Left ventricle myocardium superior (tissue), 1 donor: ENCODE measurements around the gene TRAPPC12. TPM values are rescaled to one million over a fixed set of nuclear protein-coding genes. Genes with fewer than 3 reads are reported as not detected.

Experiments used
- ATAC-seq: fragments of 200-7000 bp; cut with Tn5 transposase; one replicate; pipeline ENCODE4 v1.9.1; 2020; ENCODE audit warnings: mild to moderate bottlenecking, moderate library complexity
- DNase-seq: peaks from one replicate; pipeline ENCODE4 v3.0.0-alpha.2; 2020
- intact Hi-C: fragments of 100-400 bp; cut with micrococcal nuclease; formaldehyde crosslinking; loops from one replicate; pipeline ENCODE4 v1.11.0; 2022
- total RNA-seq: library from RNA; stranded (reverse); fragmentation: NEBNext Ultra II Directional; extraction: Animal tissue kit (Norgen Biotek cat#: 25700); gene quantifications from one replicate; pipeline ENCODE4 v1.2.1, GENCODE V29; 2021
- donor health status: DM: no; HTN: yes; CAD: no; lungs with severe emphysema.

The TRAPPC12 gene
- total RNA-seq, 1 donor from 2014 or later, result 105 TPM

DNA sequence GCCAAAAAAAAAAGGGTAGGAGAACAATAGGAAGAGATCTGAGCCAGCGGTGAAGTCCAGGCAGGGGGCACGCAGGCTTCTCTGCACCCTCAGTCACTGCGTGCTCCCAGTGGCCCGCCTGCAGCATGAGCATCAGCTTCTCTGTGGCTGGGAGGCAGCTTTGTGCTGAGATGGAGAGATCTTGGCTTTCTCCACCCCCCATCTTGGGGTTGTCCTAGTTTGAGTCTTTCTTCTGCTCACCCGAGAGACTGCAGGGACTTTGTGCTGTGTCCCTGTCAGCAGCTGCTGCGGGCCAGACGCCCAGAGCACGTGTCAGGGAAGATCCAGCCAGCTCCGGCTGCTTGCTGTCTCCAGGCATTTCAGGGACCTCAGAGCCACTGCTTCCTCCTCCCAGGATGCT, 20.3 kb downstream of the TRAPPC12 start:
- intact Hi-C loops, result no loop called here
- peak; percentile 97 for ATAC-seq
- peak; percentile 83 for DNase-seq

DNA sequence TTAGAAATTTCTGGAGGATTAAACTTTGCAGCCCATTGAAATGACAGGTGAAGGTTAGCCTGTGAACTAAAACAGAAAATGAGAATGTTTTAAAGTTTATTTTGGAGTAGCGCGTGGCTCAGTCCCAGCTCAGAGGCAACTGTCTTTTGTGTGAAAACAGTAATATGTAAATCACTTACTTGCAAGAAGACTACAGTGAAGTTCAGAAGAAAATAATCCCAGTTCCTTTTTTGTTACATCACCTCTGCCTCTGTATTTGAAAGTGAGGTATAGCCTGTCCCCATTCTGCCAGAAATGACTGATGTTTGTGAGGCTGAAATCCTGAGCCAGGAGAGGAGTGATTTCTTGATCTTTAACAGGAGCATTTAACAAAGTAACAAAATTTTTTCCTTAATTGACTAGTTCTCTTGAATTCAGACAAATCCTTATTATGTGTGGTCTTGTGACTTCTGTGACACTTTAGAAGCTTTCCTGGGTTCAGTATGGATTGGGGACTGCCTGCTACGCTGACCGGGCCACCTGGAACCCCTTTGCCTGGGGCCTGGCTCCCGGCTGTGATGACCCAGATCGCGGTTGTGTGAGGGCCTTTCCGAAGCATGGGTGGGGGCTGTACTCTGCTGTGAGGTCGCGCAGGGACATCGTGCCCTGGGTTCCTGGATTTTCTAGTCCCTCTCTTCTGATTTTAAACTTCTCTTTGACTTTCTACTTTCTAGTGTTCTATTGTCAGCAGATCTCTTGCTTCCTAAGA, 24.3 kb downstream of the TRAPPC12 start:
- intact Hi-C loops, result no loop called here
- ATAC-seq (no peak), DNase-seq (no peak)

DNA sequence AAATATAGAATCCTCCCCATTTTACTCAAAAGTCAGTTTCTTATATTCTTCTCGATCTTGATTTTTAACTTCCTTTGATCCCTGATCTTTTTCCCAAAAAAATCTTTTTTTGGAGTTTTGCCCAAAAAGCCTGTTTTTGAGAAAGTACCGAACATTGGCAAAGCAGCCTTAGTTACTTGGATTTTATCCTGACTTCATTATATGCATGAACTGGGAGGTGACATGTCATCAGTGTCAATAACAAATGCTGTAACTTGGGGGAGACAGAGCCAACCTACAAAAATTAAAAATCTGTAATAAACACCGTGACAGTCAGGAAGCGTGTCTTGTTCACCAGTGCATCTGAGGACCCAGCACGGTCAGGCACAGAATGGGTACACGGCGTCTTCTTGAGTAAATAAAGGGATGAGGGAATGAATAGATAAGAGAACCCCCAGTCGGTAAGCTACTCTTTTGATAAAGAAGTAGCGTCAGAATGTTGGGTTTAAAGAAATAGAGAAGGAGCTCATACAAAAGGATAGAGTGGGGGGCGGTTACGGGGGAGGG, 24.9 kb downstream of the TRAPPC12 start:
- no peak for ATAC-seq
- intact Hi-C loops, result no loop called here
- DNase-seq, result no peak

DNA sequence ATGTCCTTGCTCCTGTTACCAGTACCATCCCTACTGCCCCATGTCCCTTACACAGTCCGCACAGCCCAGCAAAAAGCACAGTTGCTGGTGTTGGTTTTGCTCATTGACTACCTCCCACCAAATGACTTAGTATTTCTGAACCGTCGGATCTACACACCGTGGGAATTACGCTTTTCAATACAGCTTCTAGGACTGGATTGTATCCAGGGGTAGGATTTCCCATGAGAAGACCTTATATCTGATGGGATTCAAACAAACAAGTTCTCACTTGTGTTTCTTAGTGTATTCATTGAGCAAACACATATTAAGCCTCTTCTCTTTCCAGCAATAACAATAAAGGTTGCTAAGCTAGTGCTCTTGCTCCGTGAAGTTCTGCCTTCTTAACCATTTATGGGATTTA, 25.8 kb downstream of the TRAPPC12 start:
- ATAC-seq (peak; percentile 68), DNase-seq (no peak)
- intact Hi-C loops, result no loop called here

DNA sequence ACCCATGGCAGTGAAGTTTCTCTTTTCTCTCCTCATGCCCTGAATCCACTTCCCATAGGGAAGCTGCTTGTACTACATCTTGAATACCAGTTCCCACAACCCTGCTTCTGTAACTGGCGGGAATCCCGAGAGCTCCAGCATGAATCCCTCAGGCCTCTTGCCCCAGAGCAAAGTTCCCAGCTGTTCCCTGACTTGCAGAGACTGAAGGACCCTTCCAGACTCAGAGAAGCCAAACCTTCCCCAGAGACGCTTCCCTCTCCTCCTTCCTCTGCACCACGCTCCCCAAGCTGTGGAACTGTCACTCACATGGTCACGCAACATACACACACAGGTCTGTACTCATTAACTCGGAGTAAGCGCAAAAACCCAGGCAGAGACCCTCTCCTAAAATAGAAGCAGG, 26.4 kb downstream of the TRAPPC12 start:
- ATAC-seq (peak; percentile 80), DNase-seq (peak; percentile 46)
- intact Hi-C loops, result no loop called here

DNA sequence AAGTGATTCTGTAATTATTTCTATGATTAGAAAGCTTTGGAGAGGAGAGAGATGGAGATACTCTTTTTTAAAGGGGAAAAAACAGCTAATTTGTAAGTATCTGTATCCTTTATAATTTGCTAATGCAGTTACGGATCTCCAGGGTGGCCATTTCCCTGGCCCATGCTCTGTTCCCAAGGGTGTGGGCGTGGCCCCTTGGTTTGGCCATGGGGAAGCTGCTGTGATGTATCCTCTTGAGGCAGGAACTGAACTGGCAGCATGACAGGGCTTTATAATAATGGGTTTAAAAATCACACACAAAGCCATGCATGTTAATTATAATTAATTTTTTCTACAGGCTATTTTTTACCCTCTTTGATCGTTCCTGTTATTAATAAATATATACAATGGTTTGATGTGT, 27.0 kb downstream of the TRAPPC12 start:
- peak; percentile 70 for DNase-seq
- ATAC-seq, result peak; percentile 67
- intact Hi-C loops, result no loop called here

DNA sequence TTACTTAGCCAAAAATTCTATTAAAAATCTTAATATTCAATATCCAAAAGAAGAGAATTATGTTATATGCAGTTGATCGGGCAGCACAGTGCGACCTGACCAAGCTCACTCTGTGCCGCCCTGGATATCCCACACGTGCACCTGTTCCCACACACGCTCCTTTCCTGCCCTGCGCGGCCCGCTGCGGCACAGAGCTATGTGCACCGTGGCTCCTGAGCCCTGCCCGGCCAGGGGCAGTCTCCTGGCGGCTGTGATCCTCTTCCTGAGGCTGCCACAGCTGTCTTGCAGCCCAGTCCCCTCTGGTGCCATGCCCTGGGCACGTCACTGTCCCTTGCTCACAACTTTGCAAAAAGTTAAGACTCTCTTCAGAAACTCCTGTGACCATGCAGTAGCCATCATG, 29.3 kb downstream of the TRAPPC12 start:
- DNase-seq, result no peak

DNA sequence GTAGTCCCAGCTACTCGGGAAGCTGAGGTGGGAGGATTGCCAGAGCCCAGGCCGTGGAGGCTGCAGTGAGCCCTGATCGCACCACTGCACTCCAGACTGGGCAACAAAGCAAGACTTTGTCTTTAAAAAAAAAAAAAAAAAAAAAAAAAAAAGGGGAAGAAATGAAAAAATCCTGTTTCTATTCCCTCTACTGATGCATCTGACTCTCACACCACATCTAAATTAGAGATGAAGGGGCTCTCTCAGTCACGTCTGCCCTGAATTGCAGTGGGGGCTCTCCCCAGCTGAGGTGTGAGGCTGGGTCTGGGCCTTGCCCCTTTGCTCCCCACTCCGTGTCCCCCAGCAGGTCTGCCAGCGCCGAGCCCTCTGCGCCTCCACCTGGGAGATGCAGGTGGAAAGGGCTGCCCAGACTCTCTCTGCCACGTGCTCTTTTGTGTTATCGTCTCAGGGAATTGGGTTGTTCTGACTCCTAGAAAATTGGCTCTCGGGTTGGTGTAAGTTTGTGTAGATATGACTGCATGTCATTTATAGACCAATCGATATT, 30.2 kb downstream of the TRAPPC12 start:
- no peak for DNase-seq
- ATAC-seq, result no peak
- intact Hi-C loops, result no loop called here

More for the DNA sequence above, 29.3 kb downstream of the TRAPPC12 start:
- ATAC-seq, result no peak
- intact Hi-C loops, result no loop called here

DNA sequence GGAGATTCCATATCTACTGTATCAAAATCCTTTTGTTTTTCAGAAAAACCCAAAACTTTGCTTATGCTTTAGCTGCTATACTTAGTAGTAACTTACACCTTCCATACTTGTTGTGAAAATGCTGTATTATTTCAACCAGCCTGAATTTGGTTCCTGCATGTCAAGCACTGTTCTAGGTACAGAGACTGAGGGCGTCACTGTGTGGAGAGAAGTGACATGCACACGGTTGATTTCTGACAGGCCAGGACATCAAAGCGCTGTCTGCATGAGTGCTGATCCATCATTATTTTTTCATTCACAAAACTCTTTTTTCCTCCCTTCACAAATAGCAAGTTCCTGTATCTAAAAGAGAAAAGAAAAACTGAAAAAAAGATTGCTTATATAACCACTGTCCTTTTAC, 31.6 kb downstream of the TRAPPC12 start:
- intact Hi-C loops, result no loop called here
- ATAC-seq, result no peak
- DNase-seq, result no peak

DNA sequence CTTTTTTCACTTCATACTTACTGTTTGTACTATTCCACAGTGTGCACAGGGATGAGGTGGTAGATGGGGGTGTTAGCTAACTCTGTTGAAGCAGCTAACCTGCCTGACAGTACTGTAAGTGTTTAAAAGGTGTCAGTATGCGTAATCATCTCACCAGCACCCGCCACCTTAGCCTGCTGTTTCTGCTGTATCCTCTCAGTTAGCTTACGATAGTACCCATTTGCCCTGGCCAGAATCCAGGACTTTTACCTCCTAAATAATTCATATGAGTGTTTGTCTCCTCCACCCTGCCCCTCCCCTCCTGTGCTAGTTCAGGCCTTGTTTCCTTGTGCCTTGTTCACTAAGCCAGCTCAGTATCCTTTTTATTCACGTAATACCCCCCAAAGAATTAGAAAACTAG, 34.2 kb downstream of the TRAPPC12 start:
- no peak for DNase-seq
- ATAC-seq, result no peak
- intact Hi-C loops, result no loop called here

DNA sequence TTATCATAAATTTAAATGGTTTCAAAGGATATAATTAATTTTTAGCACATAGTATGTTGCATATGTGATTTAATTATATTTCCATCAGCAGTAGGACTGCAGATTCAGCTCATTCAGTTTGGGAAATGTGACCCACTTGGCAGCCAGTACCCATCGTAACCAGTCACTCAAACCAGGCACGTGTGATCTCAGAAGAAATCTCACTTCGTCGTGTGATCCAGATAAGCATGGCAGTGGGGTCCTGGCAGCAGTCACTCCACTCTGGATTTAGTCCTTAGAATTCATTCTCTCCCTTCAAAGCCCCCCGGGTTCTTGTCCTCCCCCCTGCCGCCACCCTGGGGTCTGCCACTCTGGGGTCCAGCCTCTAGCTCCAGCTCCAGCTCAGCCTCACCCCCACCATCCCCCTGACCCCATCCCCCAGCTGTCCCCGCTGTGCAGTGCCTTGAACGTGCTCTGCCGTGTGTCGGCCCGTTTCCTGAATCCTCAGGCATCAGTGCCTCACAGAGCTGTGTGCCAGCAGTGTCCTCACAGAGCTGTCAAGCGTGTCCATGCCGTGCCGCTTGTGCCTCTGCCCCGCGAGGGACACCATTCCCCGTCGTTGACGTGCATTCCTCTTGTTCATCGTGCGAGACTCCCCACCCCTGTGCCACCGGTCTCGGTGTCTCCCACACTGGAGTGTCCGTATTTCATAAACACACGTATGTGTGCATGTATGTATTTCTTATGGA, 34.8 kb downstream of the TRAPPC12 start:
- intact Hi-C loops, result no loop called here
- ATAC-seq (no peak), DNase-seq (no peak)

DNA sequence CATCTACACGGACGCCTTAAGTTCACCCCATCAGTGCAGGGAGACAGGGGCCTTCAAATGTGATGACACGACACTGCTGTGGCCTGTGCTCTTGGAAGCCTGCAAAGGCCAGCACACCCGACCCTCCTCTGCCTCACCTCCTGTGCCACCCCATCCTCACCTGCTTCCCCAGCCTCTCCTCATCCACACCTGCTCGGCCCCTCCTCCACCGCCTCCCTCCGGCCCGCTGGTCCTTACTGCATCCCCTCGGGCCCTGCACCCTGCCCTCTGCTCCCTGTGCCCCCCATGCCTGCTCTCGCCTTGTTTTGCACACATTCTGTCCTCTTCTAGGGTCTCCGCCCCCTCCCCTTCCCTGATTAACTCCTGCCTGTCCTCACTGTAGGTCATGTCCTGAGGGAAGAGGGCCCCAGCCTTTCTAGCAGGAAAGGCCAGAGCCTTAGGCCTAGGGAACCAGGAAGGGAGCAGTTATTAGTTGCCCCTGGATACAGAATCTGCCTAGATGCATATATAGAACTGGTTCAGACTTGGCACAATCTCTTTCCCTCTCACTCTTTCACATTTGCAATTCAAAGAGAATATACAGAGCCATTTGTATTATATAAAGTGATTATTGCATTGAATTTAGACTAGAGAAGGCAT, 39.4 kb downstream of the TRAPPC12 start:
- no peak for ATAC-seq
- DNase-seq, result no peak
- intact Hi-C loops, result no loop called here

DNA sequence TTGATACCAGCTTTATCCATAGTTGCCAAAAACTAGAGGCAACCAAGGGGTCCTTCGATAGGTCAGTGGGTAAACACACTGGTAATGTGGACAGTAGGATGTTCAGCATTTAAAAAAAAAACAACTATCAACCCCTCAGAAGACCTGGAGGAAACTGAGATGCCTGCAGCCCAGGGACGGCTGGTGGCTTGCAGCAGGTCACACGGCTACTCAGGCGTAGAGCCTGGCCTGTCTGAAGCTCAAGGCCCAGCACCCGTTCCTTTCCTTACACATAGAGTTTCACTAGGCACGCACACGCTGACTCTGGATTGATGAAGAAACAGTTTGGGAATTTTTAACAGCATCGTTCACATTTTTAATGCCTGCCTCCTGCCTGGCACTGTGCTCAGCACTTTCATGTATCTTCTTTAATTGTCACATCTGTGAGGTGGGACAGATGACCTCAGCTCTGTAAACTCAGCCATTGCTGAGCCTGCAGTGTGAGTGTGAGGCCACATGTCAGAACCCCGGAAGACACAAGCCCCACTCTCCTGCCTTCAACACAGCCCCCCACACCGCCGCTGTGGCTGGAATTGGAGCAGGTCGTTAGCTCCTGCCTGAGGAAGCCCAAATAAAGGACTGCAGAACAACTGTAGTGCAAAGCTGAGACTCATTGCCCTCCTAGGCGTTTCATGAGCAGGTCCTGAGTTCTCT, 40.7 kb downstream of the TRAPPC12 start:
- intact Hi-C loops, result loop anchor here (10.0 kb wide), 1 partner anchor 235 kb away; the partner anchor contains the start of gene ALLC
- no peak for DNase-seq
- no peak for ATAC-seq

DNA sequence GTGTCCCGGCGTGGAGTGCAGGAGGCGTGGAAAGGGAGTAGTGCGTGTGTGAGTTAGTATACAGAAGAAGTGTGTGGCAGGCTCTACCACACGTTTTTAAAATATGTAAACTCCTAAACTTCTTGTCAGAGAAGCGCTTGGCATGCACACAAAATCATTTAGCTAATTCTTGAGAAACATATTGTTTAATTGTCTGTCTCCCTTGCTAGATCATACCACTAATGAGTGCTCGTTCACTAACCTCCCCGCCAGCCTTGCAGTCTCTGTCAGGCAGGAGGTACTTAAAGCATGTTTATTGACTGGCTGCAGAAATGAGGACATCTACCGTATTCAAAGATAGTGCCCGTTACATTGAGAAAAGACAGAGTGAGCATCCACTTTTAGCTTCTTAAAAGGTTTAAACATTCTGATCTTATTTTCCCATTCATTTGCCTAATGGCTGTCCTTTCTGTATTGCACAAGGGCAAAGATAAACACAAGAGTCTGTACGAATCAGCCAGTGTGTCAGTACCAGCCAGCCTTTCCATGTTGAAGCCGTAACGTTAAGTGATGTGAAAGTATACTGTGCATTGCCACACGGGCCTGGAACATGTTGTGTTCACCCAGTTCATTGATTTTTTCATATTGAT, 41.4 kb downstream of the TRAPPC12 start:
- intact Hi-C loops, result loop anchor here (10.0 kb wide), 1 partner anchor 234 kb away; the partner anchor contains the start of gene ALLC
- ATAC-seq, result peak; percentile 86
- no peak for DNase-seq

DNA sequence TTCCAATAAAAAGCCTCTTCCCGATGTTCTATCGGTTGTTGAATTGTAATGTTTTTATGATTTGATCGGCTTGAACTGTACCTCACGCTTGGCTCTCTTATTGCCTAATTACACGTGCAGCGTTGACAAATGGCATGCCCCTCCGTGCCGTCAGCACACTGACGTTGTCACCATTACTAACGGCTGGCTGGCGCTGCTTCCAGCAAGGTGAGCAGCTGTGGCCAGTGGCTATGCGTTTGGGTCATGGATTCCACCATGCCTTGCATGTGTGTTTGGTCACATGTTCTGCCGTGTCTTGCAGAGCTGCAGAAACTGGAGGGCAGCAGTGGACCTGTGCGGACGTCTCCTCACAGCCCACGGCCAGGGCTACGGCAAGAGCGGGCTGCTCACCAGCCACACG, 42.1 kb downstream of the TRAPPC12 start:
- ATAC-seq (no peak), DNase-seq (no peak)
- intact Hi-C loops, result loop anchor here (10.0 kb wide), 1 partner anchor 233 kb away; the partner anchor contains the start of gene ALLC

DNA sequence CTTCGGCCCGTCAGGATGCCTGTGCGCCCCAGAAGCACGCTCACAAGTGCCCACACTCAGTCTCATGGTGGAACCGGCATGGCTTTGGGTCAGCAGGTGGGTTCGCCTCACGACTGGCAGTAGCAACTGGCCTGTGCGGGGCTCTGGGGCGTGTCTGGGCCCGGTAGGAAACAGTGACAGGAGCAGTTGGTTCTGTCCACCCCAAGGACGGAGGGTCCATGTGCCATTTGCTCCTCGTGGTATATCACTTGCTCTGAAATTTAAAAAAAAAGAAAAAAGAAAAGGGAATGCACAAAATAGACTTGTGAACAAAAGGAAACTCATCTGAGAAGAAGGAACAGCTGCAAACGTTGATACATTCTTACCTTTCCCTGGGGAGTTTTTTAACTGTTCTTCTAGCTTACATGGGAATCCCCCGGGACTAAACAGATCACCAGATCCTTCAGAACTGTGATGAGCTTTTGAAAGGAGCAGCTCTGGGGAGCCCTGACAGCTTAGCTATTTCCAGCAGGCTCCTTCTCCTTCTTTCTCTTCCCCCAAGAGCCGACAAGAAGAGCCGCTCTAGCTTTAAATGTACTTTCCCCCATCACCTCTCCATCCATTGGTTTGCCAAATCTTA, 42.8 kb downstream of the TRAPPC12 start:
- ATAC-seq, result no peak
- intact Hi-C loops, result loop anchor here (10.0 kb wide), 1 partner anchor 233 kb away; the partner anchor contains the start of gene ALLC
- no peak for DNase-seq

DNA sequence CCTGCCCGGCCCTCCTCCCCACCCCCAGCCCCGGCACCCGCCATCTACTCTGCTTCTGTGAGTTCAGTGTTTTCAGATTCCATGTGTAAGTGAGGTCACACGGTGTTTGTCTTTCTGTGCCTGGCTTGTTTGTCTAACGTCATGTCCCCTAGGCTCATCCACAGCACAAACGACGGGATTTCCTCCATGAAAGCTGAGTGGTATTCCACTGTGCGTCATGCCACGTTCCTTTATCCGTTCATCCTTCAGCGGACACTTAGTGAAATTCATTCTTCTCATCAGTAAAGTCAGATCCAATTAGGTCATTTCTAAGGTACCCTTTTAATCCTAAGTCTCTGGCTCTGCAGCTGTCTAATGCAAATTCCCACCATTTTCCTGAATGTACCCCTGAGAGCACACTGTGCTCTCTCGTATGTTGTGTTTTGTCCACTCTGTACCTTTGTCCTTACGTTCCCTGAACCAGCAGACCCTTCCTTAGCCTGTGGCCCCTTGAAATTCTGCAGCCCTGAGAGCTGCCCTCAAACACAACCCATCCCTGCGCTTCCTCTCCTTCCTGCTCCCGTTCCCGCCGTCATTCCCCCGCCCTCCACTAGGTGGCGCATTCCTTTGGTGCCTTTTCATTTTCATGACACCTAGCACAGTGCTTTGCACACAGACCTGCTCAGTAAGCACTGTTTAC, 44.1 kb downstream of the TRAPPC12 start:
- ATAC-seq (peak; percentile 52), DNase-seq (peak; percentile 83)
- intact Hi-C loops, result loop anchor here (10.0 kb wide), 1 partner anchor 231 kb away; the partner anchor contains the start of gene ALLC
